Smooth muscle cell of trachea (primary cell): ENCODE results near the gene URI1. TPM values are rescaled to one million over a fixed set of nuclear protein-coding genes. Genes with fewer than 3 reads are reported as not detected.

Source experiments
- total RNA-seq: library from RNA; depleted of rRNA; stranded (reverse); fragments of >200 nt; gene quantifications from 2 replicates; pipeline ENCODE4 v1.2.1, GENCODE V29; 2014

URI1 gene, protein sequence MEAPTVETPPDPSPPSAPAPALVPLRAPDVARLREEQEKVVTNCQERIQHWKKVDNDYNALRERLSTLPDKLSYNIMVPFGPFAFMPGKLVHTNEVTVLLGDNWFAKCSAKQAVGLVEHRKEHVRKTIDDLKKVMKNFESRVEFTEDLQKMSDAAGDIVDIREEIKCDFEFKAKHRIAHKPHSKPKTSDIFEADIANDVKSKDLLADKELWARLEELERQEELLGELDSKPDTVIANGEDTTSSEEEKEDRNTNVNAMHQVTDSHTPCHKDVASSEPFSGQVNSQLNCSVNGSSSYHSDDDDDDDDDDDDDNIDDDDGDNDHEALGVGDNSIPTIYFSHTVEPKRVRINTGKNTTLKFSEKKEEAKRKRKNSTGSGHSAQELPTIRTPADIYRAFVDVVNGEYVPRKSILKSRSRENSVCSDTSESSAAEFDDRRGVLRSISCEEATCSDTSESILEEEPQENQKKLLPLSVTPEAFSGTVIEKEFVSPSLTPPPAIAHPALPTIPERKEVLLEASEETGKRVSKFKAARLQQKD
- 62.4 and 74.0 TPM in 2 replicates for total RNA-seq

DNA sequence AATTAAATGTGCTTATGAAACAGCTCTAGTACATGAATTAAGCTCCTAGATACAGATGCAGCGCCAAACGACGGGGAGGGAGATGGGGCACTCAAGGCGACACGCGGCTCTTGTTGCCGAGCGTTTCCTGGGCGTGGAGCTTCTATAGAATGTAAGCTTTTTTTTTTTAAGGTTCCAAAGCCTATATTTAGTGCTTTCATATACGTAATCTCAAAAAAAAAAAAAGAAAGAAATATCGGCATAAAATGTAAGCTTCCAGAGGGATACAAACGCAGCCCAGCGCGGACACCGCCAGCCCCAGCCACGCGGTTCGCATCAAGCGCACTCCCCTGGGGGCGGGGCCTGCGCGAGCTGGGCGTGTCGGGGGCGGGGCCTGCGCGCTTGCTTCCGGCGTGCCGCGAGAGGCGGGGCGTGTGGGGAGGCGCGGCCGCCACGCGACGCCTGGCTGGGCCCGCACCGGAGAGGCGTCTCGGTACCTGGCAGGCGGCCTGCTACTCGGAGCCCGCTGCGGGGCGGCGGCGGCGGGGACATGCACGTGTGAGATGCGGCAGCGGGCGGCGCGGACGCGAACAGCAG lies at the start of gene URI1:
Gene URI1 (plus strand): TSS at position 412 of the 576 bp plus-strand sequence. CDS start 309 bp downstream, outside the sequence.

Other genes with a start within 250 kb of the URI1 start
- 29.8 and 39.7 TPM in 2 replicates for gene C19orf12, start 227.0 kb upstream of the URI1 start, total RNA-seq
- 4.1 and 6.0 TPM in 2 replicates for gene CCNE1, start 130.2 kb upstream of the URI1 start, total RNA-seq